WTC11 (cell line): Measurements from ENCODE around the gene LIN7A. TPM values are rescaled to one million over a fixed set of nuclear protein-coding genes. Genes with fewer than 3 reads are reported as not detected.

Source experiments
- ATAC-seq: fragments of 200-7000 bp; cut with Tn5 transposase; 2 replicates; pipeline ENCODE4 v1.10.0; 2021; ENCODE audit warnings: mild to moderate bottlenecking, moderate library complexity
- CTCF ChIA-PET: fragments of 300-600 bp; sonication (Branson Sonifier 250); formaldehyde crosslinking; loops from one replicate; lab custom pipeline; 2021; ENCODE audit warnings: antibody characterized with exemption; lab: Charles Lee
- POLR2A ChIA-PET: fragments of 350-600 bp; sonication (Branson Sonifier 250); formaldehyde crosslinking; loops from one replicate; lab custom pipeline; 2021; ENCODE audit warnings: antibody characterized with exemption; lab: Charles Lee
- DNase-seq: peaks from one replicate; pipeline ENCODE4 v3.0.0; 2021; ENCODE audit warnings: low spot score
- H3K27ac Mint-ChIP-seq: 2 replicates; pipeline ENCODE4 v1.8.0; 2021; ENCODE audit warnings: mixed read lengths
- H3K27me3 Mint-ChIP-seq: 2 replicates; pipeline ENCODE4 v1.8.0; 2021; ENCODE audit warnings: low read depth, mild to moderate bottlenecking, moderate library complexity, mixed read lengths
- H3K36me3 Mint-ChIP-seq: 2 replicates; pipeline ENCODE4 v1.8.0; 2021; ENCODE audit warnings: mixed read lengths
- H3K4me1 Mint-ChIP-seq: 2 replicates; pipeline ENCODE4 v1.8.0; 2022; ENCODE audit warnings: mixed read lengths
- H3K4me3 Mint-ChIP-seq: 2 replicates; pipeline ENCODE4 v1.8.0; 2021; ENCODE audit warnings: mild to moderate bottlenecking, moderate library complexity, mixed read lengths
- H3K9me3 Mint-ChIP-seq: 2 replicates; pipeline ENCODE4 v1.8.0; 2021; ENCODE audit warnings: mixed read lengths
- AFF4 ChIP-seq: sonication (generic); formaldehyde crosslinking; IDR thresholded peaks from 2 replicates; pipeline ENCODE4 v1.8.1; 2023; ENCODE audit warnings: mild to moderate bottlenecking, missing genetic modification reagents, borderline replicate concordance
- ATF2 ChIP-seq: sonication (generic); formaldehyde crosslinking; IDR thresholded peaks from 2 replicates; pipeline ENCODE4 v1.8.1; 2022; ENCODE audit warnings: low read depth, missing genetic modification reagents, borderline replicate concordance
- CDX4 ChIP-seq: fragments of 250-450 bp; sonication (Bioruptor Pico); IDR thresholded peaks from 2 replicates; pipeline ENCODE4 v1.9.0; 2021; ENCODE audit warnings: moderate library complexity, mild to moderate bottlenecking, inconsistent platforms, borderline replicate concordance
- E2F5 ChIP-seq: sonication (generic); formaldehyde crosslinking; IDR thresholded peaks from 2 replicates; pipeline ENCODE4 v1.8.1; 2022; ENCODE audit warnings: mild to moderate bottlenecking, moderate library complexity, missing genetic modification reagents
- ELF4 ChIP-seq: sonication (generic); formaldehyde crosslinking; IDR thresholded peaks from 2 replicates; pipeline ENCODE4 v1.8.1; 2022; ENCODE audit warnings: low read depth, mild to moderate bottlenecking, moderate library complexity, missing genetic modification reagents
- ESRRA ChIP-seq: sonication (generic); formaldehyde crosslinking; IDR thresholded peaks from 2 replicates; pipeline ENCODE4 v1.8.1; 2022; ENCODE audit warnings: mild to moderate bottlenecking, missing genetic modification reagents, borderline replicate concordance
- ETV6 ChIP-seq: sonication (generic); formaldehyde crosslinking; IDR thresholded peaks from 2 replicates; pipeline ENCODE4 v1.8.1; 2022; ENCODE audit warnings: mild to moderate bottlenecking, missing genetic modification reagents
- GABPB1 ChIP-seq: sonication (generic); formaldehyde crosslinking; IDR thresholded peaks from 2 replicates; pipeline ENCODE4 v1.8.1; 2023; ENCODE audit warnings: mild to moderate bottlenecking, missing genetic modification reagents
- JAZF1 ChIP-seq: fragments of 250-450 bp; sonication (Bioruptor Pico); IDR thresholded peaks from 2 replicates; pipeline ENCODE4 v1.9.0; 2021; ENCODE audit warnings: moderate library complexity, mild to moderate bottlenecking, inconsistent platforms
- JUN ChIP-seq: sonication (generic); formaldehyde crosslinking; IDR thresholded peaks from 2 replicates; pipeline ENCODE4 v1.8.0; 2023; ENCODE audit warnings: mild to moderate bottlenecking, missing genetic modification reagents
- KAT7 ChIP-seq: sonication (generic); formaldehyde crosslinking; IDR thresholded peaks from 2 replicates; pipeline ENCODE4 v1.8.1; 2023; ENCODE audit warnings: missing genetic modification reagents, mild to moderate bottlenecking, borderline replicate concordance
- MXD4 ChIP-seq: fragments of 250-450 bp; sonication (Bioruptor Pico); IDR thresholded peaks from 2 replicates; pipeline ENCODE4 v1.8.0; 2021; ENCODE audit warnings: mild to moderate bottlenecking, moderate library complexity, borderline replicate concordance
- PRDM15 ChIP-seq: sonication (generic); formaldehyde crosslinking; IDR thresholded peaks from 2 replicates; pipeline ENCODE4 v1.8.0; 2022; ENCODE audit warnings: missing genetic modification reagents
- PREB ChIP-seq: sonication (generic); formaldehyde crosslinking; IDR thresholded peaks from 2 replicates; pipeline ENCODE4 v1.8.1; 2022; ENCODE audit warnings: mild to moderate bottlenecking, missing genetic modification reagents, moderate library complexity, borderline replicate concordance
- SOX15 ChIP-seq: fragments of 250-450 bp; sonication (Bioruptor Pico); IDR thresholded peaks from 2 replicates; pipeline ENCODE4 v1.9.0; 2021; ENCODE audit warnings: mild to moderate bottlenecking
- ZBTB21 ChIP-seq: sonication (generic); formaldehyde crosslinking; IDR thresholded peaks from 2 replicates; pipeline ENCODE4 v1.8.1; 2023; ENCODE audit warnings: mild to moderate bottlenecking, missing genetic modification reagents, borderline replicate concordance
- ZNF121 ChIP-seq: sonication (generic); formaldehyde crosslinking; IDR thresholded peaks from 2 replicates; pipeline ENCODE4 v1.8.0; 2023; ENCODE audit warnings: missing genetic modification reagents
- ZNF263 ChIP-seq: sonication (generic); formaldehyde crosslinking; IDR thresholded peaks from 2 replicates; pipeline ENCODE4 v1.8.1; 2022; ENCODE audit warnings: low read depth, mild to moderate bottlenecking, moderate library complexity, missing genetic modification reagents
- ZNF416 ChIP-seq: fragments of 250-450 bp; sonication (Bioruptor Pico); IDR thresholded peaks from 2 replicates; pipeline ENCODE4 v1.9.0; 2021; ENCODE audit warnings: mild to moderate bottlenecking, inconsistent platforms
- ZNF671 ChIP-seq: fragments of 250-450 bp; sonication (Bioruptor Pico); IDR thresholded peaks from 2 replicates; pipeline ENCODE4 v1.8.0; 2021; ENCODE audit warnings: mild to moderate bottlenecking
- total RNA-seq: library from RNA; stranded (reverse); gene quantifications from 3 replicates; pipeline ENCODE4 v1.2.3, GENCODE V29; 2021

Gene LIN7A
- total RNA-seq, 1 experiment from 2014 or later = 8.5 TPM

- TF ChIP-seq ATF2 (CRISPR knock-in tag) (no peak), E2F5 (CRISPR knock-in tag) (no peak), JAZF1 (CRISPR knock-in tag) (no peak), SOX15 (no peak), ZNF671 (CRISPR knock-in tag) (no peak), KAT7 (CRISPR knock-in tag) (no peak)
Observed at GRCh38 chr12:80939231-80939950, 1.7 kb upstream of the LIN7A start (continued).

GRCh38 chr12:80938397-80938796 is 663 bp upstream of the LIN7A start:
- ChIA-PET CTCF (interaction anchor here (0.7 to 2.3 kb wide), 2 partner anchors 101 to 320 kb away, joined by 3 to 9 read pairs; no protein-coding TSS in a partner anchor), POLR2A (no interaction called here)
- H3K4me3 Mint-ChIP-seq = peak overlapping the region; percentile 96
- H3K4me1 Mint-ChIP-seq = peaks cover 38% of the 10 kb centered on the region
- TF ChIP-seq AFF4 (CRISPR knock-in tag) = no peak
- no peak for TF ChIP-seq ZNF121 (CRISPR knock-in tag)
- no peak for TF ChIP-seq ZNF416 (CRISPR knock-in tag)
- TF ChIP-seq GABPB1 (CRISPR knock-in tag) = no peak
- TF ChIP-seq ZBTB21 (CRISPR knock-in tag) = no peak
- no peak for TF ChIP-seq MXD4 (CRISPR knock-in tag)
- no peak for TF ChIP-seq ELF4
- no peak for TF ChIP-seq ZNF263 (CRISPR knock-in tag)
- no peak for TF ChIP-seq ETV6 (CRISPR knock-in tag)
- no peak for TF ChIP-seq PRDM15 (CRISPR knock-in tag)
- no peak for TF ChIP-seq CDX4
- TF ChIP-seq ESRRA (CRISPR knock-in tag) = no peak
- no peak for TF ChIP-seq JUN
- TF ChIP-seq PREB (CRISPR knock-in tag) = no peak
- no peak for TF ChIP-seq SOX15
- H3K36me3 Mint-ChIP-seq = no peaks in the 10 kb centered on the region
- ATAC-seq (no peak), DNase-seq (no peak)
- peaks cover 18% of the 10 kb centered on the region for H3K27me3 Mint-ChIP-seq
- no peaks in the 10 kb centered on the region for H3K9me3 Mint-ChIP-seq
- no peak overlapping the region for H3K27ac Mint-ChIP-seq
